Ramos (cell line): ENCODE data around the gene MED31.
"Not testable (repeated sequence)": the region's sequence is repeated elsewhere in the genome, so short reads cannot be mapped to it uniquely, and the experiment has no call there.

Source experiments
- in situ Hi-C: fragments of 300-500 bp; cut with MboI; formaldehyde crosslinking; loops from one replicate; pipeline ENCODE4 v1.14.3; 2022; ENCODE audit warnings: low sequenced_read_pairs; ENCODE audit not compliant: unreplicated experiment

The MED31 gene

GRCh38 chr17:6651354-6651918 lies at the start of gene MED31, which contains the start of gene C17orf100:
Gene MED31, minus strand, starts transcription at chr17:6651605. Its CDS starts 77 bp downstream, at chr17:6651528.
Gene C17orf100, plus strand, starts transcription at chr17:6651762. Its CDS starts 152 bp downstream, at chr17:6651914.
- in situ Hi-C loops, result loop anchor here (25.0 kb wide), 1 partner anchor 361 kb away; the partner anchor contains the start of genes BCL6B and RNASEK

GRCh38 chr17:6700948-6701307 lies 49.5 kb upstream of the MED31 start:
- in situ Hi-C loops, result no loop called here

DNA sequence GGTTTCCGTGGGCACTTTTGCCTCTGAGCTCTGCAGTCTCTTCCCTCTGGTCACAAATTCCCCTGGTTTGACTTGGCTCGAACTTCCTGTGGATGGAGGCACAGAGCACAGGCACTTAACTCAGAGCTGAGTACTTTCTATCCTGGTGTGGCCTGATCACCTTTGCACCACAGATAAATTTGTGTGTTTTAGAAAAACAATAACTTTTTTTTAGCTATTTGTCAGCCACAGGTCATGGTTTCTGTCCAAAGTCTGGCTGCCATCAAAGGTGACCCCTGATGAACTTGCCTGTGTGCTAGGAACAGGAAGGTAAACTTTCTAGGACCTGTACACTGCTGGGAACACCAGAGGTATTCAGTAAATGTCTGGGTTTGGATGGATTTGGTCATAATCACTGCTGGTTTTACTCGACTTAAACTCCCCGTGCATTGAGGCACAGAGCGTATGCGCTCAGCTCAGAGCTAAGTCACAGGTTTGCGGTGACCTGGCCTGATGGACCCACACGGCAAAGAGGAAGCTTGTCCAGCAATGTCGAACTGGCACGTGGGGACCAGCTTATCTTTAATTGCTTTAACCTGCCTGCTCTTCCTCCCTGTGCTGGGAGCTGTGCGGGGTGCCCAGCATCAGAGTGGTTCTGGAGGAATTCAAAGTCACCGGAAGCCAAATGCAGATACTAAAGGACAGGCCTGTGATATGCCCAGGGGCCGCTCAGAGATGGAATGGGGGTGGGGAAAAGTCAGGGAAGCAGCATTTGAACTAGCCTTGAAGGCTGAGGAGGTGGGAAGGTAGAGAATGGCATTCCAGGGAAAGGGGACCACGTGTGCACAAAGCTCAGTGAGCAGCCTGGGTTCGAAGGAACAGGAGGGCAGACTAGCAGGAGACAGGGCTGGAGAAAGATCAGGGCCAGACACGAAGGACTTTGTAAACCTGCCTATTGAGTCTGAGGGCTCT lies 48.9 kb upstream of the MED31 start:
- in situ Hi-C loops, result no loop called here

DNA sequence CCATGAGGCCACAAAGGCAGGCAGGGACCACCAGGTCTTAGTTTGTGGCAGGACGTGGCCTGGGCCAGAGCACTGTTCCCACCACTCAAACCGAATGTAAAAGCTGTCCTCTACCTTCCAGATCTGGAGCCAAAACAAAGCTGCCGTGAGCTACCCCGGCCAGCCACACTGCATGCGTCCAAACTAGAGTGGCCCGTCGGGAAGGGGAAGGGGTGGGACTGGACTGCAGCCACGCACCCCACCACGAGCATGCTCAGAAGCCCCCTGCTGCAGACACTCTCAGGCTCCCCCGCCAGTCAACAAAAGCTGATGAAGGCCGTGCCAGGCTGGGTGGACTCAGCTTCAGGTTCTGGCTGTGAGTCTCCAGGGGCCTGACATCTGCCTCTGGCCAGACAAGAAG lies 46.6 kb upstream of the MED31 start:
- in situ Hi-C loops, result no loop called here

DNA sequence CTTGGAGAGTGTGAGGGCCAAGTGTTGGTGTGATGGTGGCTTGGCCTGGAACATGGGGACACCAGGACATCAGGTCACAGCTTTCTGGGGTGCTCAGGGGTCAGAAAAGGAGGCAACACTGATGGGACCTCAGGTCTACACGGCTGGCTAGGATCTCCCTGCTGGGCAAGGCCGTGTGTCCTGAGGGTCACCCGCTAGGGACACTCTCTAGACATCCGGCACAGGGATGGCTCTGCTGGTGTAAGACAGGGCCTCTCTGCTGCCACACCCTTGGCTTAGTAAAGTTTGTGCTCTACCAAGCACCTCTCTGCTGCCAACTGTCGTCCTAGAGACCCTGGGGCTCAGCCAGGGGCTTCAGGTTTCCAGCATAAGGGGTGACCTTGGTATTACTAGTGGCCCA lies 45.5 kb upstream of the MED31 start:
- in situ Hi-C loops, result no loop called here

DNA sequence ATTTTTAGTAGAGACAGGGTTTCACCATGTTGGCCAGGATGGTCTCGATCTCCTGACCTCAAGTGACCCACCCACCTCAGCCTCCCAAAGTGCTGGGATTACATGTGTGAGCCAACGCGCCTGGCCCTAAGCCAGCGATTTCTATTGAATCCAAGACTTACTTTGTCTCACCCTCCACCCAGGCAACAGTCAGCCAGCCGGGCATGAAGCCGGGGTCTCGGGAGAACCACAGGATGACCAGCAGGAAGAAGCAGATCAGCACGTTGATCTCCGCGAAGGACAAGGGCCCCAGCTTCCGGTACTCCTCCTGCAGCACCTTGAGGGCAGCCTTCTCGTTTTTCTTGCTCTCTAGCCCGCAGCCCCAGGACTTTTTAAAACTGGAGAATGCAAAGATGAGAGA lies 44.2 kb upstream of the MED31 start:
- in situ Hi-C loops, result no loop called here

GRCh38 chr17:6695051-6695450 lies 43.6 kb upstream of the MED31 start:
- in situ Hi-C loops, result no loop called here

GRCh38 chr17:6691958-6692357 lies 40.6 kb upstream of the MED31 start:
- in situ Hi-C loops, result not testable (repeated sequence)

DNA sequence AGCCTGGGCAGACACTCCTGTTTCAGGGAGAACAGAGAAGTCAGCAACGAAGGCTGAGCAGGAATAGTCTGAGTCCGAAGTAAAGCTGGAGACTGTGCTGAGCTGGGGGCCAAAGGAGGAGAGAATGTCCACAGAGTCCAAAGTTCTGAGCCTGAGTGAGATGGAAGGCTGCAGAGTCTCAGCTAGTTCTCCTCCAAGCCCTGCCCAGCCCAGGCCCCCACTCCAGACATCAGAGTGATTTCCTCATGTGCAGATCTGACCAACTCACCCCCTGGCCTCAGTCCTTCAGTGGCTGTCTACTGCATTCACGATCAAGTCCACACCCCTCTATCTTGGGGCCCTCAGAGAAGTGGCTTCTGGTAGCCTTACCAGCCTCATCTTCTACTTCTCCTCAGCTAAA lies 40.1 kb upstream of the MED31 start:
- in situ Hi-C loops, result no loop called here

GRCh38 chr17:6690641-6691040 lies 39.2 kb upstream of the MED31 start:
- in situ Hi-C loops, result no loop called here

DNA sequence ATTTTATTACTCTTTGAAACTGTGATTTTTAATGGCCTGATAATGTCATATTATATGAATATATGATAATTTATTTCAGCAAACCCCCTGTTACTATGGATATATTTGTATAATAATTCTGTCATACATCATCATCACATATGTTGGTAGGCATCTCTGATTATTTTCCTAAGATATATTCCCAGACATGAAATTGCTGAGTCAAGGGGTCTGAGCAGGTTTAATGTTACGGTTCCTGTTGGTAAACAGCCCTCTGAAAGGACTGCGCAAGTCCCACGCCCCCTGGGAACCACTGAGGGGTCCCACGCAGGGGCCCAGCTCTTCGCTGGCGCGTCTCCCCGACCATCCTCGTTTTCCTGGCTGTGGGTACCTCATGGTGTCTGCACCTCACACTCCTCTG lies 37.5 kb upstream of the MED31 start:
- in situ Hi-C loops, result no loop called here

GRCh38 chr17:6686026-6686425 lies 34.6 kb upstream of the MED31 start:
- in situ Hi-C loops, result no loop called here

DNA sequence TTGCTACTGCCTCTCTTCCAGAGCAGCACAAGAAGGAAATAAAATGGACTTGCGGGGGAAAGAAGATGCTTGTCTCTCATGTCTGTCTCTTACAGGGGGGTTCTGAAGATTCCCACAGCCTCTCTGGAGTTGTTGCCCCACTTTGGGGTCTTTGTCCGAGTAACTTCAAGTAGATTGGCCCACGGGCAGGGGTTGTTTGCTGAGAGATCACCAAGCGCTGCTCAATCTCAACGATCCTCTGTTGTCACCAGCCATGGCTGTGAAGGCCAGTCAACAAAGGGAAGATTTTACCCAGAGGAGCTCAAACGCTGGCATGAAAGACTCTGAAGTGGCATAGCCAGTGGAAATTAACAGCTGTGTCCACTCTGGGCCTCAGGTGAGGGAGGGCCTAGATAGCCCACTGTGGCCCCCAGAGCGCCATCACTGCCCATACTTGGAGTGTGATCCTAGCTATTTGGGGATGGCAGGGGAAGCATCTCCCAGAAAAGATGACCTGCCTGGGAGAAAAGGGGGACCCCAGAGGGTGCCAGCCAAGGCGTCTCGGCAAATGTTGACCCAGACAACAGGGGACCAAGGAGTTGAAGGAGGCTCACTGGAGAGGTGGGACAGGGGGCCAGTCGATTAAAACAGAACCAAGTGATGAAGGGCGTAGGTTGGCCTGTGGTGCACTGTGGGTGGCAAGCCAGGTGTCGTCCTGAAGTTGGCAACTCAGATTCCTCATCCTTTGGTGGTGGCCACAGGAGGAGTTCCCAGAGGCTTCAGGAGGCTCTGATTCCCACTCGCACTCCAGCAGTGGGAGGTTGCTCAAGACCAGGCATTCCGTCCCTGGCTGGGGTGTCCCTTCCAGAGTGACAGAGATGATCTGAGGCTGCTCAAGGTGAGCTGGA lies 33.7 kb upstream of the MED31 start:
- in situ Hi-C loops, result no loop called here

DNA sequence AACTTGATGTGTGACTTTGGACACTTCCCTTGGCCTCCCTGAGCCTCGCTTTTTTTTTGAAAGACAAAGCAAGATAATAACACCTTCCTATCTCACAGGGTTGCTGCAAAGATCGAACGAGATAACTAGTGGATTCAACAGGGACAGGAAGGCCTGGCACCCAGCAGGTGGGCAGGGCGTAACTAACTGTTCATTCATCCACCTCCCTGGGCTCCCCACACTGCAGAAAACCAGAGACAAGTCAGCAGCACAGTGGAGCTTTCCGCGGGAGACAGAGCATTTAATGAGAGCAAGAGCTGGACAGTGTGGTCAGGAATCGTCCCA lies 33.0 kb upstream of the MED31 start:
- in situ Hi-C loops, result no loop called here

GRCh38 chr17:6683730-6684459 lies 32.5 kb upstream of the MED31 start:
- in situ Hi-C loops, result no loop called here

DNA sequence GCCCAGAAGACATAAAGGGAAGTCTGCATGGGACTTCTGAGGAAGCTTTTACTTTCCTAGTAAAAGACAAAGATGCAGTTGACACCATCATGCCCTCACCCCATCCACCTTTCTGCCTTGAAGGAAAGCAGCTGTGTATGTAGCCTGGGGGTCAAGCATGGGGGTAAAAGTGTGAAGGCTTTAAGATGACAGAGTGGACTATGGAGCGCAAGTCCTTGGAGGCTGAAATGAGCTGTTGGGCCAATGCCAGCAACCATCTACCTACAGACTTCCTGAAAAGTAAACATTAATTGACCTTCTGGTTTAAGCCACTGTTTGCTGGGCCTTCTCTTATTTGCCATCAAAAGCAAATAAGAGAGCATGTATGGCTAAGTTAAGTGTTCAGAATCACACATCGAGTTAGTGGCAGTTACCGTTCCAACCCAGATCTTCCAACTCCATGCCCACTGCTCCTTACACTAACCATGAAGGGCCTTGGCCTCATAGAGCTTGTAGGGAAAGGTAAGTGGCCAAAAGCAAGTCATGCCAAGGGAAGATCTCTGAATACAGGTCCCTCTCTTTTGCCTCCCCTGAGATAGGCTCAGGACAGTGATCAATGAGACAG lies 31.8 kb upstream of the MED31 start:
- in situ Hi-C loops, result no loop called here

DNA sequence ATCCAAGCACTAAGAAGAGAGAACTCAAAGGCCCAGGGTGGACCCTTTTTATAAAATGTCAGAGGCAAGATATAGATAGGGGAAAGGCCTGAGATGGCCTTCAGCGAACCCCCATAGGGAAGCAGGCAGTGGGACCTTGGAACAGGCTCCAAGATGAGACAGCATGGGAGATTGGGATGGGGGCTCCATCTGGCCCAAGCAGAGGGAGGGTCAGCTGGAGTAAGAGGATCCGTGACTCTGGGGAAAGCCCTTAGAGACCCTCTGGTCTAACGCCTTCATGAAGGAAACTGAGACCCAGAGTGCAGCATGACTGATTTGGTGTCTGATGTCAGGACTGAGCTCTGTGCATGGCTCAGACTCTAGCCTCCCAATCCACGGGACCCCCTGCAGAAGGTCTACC lies 30.9 kb upstream of the MED31 start:
- in situ Hi-C loops, result no loop called here

DNA sequence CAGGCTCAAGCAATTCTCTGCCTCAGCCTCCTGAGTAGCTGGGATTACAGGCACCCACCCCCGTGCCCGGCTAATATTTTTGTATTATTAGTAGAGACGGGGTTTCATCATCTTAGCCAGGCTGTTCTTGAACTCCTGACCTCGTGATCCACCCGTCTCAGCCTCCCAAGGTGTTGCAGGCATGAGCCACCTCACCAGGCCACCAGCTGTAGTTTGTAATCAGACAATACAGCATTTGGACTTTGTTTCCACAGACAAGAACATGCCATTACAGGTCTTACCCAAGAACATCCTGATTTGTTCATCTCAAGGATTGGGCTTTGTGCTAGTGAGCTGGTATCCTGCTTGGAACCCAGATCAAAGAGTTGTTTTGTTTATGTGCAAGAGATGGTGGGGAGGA lies 30.3 kb upstream of the MED31 start:
- in situ Hi-C loops, result no loop called here

GRCh38 chr17:6681176-6681575 lies 29.8 kb upstream of the MED31 start:
- in situ Hi-C loops, result no loop called here

- in situ Hi-C loops, result no loop called here
Measured at GRCh38 chr17:6679241-6679640, 27.8 kb upstream of the MED31 start.
